B cell (primary cell): ENCODE data around the gene LITAF.

Experiments used
- EZH2 ChIP-seq: IDR thresholded peaks from 2 replicates; pipeline ENCODE4 v1.6.1; 2012; ENCODE audit warnings: borderline replicate concordance, low read depth, mild to moderate bottlenecking, moderate library complexity, low read length; ENCODE audit not compliant: insufficient read depth, poor library complexity, severe bottlenecking
- TF ChIP-seq, protein P1 (sequence below): fragments of 200-600 bp; IDR thresholded peaks from one replicate; pipeline ENCODE4 v1.8.0; 2022; ENCODE audit warnings: antibody characterized with exemption, mild to moderate bottlenecking

DNA sequence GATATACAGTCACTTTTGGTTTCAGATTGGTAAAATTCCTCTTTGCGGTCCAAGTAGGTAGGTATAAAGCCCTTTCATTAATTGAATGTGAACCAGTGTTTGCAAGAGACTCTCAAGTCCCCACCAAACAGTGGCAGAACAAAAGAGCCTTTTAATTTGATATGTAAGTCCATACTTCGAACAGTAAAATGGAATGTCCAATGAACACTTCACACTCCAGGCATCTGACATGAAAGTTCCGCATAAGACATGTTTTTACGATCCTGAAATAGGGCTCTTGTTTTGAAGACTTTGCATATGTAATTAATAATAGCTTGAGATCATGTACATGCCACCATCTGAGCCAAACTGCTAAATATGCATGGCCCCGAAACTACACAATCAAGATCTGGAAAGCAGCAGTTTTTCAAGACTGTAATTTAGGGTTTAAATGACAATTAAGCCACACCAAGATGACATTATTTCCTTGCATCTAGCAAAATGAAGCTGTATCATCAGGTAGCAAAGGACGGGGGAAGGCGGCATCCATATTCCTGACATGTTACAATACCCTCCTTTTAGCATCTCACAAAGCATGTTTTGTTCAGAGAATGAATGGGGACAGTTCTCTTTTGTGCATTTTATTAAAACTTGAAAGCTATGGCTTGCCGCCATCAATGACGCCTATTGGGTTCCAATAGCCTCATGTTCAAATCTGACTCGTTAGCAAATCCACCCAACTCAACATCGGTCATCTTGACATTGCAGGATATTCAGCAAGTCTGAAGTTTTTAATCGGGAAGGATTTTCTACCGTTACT, 39.4 kb downstream of the LITAF start:
- TF ChIP-seq, protein P1, sequence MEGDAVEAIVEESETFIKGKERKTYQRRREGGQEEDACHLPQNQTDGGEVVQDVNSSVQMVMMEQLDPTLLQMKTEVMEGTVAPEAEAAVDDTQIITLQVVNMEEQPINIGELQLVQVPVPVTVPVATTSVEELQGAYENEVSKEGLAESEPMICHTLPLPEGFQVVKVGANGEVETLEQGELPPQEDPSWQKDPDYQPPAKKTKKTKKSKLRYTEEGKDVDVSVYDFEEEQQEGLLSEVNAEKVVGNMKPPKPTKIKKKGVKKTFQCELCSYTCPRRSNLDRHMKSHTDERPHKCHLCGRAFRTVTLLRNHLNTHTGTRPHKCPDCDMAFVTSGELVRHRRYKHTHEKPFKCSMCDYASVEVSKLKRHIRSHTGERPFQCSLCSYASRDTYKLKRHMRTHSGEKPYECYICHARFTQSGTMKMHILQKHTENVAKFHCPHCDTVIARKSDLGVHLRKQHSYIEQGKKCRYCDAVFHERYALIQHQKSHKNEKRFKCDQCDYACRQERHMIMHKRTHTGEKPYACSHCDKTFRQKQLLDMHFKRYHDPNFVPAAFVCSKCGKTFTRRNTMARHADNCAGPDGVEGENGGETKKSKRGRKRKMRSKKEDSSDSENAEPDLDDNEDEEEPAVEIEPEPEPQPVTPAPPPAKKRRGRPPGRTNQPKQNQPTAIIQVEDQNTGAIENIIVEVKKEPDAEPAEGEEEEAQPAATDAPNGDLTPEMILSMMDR, result no peak
- TF ChIP-seq EZH2, result no peak
